NCI-H1694 (cell line): ENCODE measurements around the gene LSM4.

ENCODE experiments used
- DNase-seq: peaks from one replicate; lab custom pipeline; 2025; lab: John Stamatoyannopoulos, UW

The LSM4 gene

GRCh38 chr19:18292462-18292809 is 30.4 kb downstream of the LSM4 start:
- DNase-seq: no peak

DNA sequence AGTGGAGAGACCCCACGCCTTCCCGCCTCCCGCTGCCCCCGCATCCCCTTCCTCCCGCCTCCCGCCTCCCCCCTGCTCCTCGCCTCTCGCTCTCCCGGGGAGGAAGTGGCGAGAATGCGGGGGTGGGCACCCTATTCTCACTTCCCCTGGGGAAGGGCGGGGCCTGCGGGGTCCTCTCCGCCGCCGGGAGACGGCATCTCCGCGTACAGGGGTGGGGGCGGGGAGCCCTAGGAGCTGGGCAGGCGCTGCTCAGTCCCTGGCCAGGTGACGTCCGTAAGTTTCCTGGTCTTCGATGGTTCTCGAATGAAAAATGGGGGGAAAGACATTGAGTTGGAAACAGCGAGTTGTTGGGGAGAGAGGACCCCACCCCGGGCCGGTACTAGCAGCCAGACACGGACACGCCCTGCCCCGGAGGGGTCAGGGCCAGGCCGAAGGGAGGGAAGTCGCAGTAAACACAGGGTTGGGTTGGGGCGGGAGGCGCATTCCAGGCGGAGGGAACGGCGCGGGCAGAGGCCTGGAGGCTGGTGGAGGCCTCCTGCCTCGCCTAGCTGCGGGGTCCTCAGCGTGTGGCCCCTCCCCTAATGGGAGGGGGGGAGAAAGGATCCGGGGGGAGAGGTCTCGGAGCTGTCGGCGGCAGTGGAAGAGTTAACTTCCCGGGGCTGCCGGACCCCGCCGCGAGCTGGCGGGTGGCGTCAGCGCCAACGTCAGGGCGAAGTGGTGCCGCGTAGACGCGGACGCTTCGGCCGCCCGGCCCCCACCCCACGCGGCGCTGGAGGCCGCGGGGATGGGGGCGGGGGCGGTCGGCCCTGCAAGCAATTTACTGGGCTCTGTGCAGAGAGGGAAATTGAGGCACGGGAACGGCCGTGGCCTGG is 31.1 kb downstream of the LSM4 start:
- no peak for DNase-seq

GRCh38 chr19:18291019-18291524 is 31.8 kb downstream of the LSM4 start:
- DNase-seq: no peak

- no peak for DNase-seq
These were observed 32.4 kb downstream of the LSM4 start for GRCh38 chr19:18290302-18291018.

GRCh38 chr19:18289471-18290301 is 33.2 kb downstream of the LSM4 start:
- DNase-seq: no peak

DNA sequence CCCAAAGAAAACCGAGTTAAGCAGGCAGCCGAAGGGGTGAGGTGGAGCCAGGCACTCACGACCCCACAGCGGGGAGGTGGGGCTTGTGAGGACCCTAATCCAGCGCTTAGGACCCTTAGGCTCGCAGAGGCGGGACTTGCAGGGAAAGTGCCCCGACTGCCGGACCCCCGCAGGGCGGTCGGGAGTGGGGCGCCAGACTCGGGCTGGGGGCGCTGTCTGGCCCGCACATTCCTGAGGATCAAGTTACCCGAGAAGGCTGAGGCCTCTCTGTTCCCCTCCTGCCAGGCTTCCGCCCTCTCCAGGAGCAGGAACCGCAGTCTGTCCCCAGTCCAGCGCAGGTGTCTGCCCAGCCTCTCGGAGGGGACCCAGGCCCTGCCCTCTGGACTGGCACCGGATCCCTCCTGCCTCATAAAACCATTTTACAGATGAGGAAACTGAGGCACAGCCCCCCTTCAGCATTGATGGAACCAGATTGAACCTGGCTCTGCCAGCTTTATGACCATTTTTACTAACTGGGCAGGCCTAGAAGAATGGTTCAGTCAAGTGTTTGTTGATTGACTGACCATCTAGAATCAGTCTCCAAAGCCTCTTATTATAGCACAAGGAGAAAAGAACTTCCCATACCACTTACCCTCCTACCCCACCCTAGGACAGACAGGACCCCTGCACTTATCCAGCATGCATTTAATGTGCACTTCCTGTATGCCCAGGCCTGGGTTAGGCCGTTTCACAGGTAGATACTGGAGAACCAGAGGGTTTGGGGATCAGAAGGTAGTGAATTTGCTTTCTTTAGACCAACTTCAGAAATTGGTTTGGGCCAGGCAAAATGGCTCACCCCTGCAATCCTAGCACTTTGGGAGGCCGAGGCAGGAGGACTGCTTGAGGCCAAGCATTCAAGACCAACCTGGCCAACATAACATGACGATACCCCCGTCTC is 34.8 kb downstream of the LSM4 start:
- DNase-seq: no peak

DNA sequence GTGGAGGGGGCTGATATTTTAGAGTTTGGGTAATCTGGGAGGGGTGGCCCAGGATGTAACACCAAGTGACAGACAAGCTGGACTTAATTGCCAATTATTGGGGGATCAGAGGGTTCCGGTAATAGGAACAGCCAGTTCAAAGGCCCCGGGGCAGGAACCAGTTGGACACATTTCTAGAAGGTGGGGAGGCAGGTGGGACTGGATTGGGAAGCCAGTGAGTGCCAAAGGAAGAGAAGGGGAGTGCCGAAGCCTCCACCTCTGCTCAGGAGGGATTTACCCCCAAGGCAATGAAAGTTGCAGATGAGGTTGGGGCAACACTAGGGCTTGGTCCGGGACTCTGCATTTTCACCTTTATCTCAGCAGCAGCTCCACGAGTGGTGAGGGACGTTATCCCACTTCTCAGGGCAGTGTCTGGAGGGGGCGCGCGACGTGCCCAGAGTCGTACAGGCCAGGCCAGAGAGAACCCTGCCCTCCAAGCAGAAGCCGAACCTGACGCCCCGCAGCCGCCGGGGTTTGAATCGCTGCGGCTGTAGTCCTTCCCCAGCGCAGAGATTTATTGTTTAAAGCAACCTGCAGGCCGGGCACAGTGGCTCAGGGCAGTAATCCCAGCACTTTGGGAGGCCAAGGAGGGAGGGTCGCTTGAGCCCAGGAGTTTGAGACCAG is 35.8 kb downstream of the LSM4 start:
- no peak for DNase-seq

- no peak for DNase-seq
These were observed 38.0 kb downstream of the LSM4 start for GRCh38 chr19:18284712-18285360.

DNA sequence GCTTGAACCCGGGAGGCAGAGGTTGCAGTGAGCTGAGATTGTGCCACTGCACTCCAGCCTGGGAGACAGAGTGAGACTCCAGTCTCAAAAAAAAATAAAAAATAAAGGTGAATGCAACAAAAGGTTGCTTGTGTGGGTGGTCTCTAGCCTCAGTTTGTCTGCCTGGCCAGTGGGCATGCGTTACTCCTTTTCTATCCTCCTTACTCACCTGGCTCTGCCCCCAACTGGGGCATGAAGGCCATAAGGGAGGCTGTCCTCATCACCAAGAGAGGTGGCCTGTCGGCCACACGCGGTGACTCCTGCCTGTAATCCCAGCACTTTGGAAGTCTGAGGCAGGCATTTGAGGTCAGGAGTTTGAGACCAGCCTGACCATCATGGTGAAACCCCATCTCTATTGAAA is 39.5 kb downstream of the LSM4 start:
- no peak for DNase-seq

GRCh38 chr19:18282788-18283141 is 40.1 kb downstream of the LSM4 start:
- DNase-seq: no peak

GRCh38 chr19:18282021-18282787 is 40.7 kb downstream of the LSM4 start:
- peak; percentile 93 for DNase-seq

DNA sequence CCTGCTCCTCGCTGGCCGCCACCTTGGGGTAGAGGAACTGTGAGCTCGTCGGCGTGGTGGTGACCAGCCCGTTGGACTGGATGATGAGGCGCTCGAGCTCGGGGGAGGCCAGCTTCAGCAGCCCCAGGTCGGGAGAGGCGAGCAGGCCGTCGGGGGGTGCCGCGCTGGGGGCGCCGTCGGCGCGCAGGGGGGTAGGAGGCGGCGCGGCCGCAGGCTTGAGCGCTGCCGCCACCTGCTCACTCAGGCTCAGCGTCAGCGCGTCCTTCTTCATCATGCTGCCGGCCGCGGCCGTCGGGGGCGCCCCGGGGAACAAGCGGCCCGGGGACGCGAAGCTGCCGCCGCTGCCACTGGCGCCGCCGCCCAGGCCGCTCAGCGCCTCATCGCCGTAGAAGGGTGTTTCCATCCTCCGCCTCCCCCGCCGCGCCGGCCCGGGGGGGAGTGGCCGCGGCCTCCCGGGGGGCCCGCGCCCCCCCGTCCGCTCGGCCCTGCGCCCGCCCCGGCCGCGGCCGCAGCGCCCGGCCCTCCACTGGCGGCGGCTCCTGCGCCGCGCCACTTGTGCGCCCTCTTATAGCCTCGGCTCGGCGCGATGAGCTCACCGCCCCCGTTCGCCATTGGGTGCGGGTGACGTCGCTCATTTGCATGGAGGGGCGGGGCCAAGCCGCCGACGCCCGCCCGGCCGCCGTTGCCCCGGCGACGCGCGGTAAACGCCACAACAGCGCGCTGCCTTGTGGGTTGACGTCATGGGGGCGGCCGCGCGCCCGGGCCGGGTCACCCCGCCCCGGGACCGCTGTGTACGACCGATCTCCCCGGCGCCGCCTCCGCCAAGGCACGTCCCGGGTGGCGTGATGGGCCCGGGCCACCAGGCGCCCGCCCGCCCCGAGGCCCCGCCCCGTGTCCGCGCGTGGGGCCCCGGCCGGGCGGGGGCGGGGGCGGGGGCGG is 41.5 kb downstream of the LSM4 start, which contains the start of gene JUND:
Gene JUND (minus strand): TSS at position 541 of the 939 bp plus-strand sequence. CDS start 138 bp downstream, at position 403.
- peak; percentile 93 for DNase-seq

GRCh38 chr19:18280247-18281081 is 42.4 kb downstream of the LSM4 start:
- peak; percentile 79 for DNase-seq

DNA sequence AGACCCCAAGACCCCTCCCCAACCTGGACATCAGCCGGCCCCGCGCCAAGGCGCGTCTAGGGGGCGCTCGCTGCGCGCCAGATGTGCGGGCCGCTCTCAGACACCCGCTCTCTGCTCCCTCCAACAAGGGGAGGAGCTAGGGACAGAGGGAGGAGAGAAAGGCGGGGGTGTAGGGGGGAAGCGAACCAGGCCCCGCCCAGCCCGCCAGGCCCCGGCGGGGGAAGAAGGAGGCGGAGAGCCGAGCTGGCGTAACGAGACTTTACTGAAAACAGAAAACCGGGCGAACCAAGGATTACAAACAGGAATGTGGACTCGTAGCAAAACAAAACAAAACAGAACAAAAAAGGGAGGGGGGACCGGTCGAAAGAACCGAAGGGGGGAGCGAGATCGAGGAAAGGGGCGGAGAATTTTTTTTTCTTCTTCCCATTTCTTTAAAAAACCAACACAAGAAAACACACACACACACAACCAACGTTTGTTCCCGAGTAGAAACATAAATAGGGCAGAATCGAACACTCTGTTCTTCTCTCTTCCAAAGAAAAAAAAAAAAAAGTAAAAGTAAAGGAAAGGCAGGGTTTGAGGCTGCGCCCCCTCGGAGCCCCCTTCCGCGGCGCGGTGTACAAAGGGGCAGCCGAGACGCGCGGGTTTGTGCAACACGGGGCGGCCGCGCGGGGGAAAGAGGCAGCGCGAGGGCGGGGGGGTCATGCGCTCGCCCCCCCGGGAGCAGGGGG is 43.2 kb downstream of the LSM4 start:
- DNase-seq: peak; percentile 96

DNA sequence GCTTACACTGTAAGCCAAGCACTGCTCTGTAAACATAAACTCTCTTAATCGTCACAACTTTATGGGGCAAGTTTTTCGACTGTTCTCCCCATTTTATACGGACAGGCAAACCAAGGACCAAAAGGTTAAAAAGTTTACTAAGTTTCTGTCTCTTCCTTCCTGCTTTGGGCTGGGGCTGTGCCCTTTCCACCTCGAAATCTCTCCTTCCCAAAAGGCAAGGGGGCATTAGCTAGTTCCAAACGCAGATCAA is 43.7 kb downstream of the LSM4 start:
- no peak for DNase-seq

- no peak for DNase-seq
These were observed 44.2 kb downstream of the LSM4 start for GRCh38 chr19:18278521-18279265.
